ENCODE results near the gene NDUFS2. TPM values are rescaled to one million over a fixed set of nuclear protein-coding genes. Genes with fewer than 3 reads are reported as not detected.
A peak's percentile ranks its signal among the peaks of the same experiment; 100 is the strongest.

Gene NDUFS2
- total RNA-seq, 1 donor from 2014 or later = 107 TPM

GRCh38 chr1:161166669-161167548 lies 35.3 kb upstream of the NDUFS2 start:
- Histone ChIP-seq H3K9me3 (no peaks in the 10 kb centered on the region), H3K4me1 (peaks cover 6% of the 10 kb centered on the region in 2 donors), H3K27me3 (no peaks in the 10 kb centered on the region), H3K36me3 (peaks cover 29 to 44% of the 10 kb centered on the region in 2 donors), H3K27ac (peak overlapping the region; percentile 69 to 90), H3K4me3 (peak overlapping the region; percentile 62 to 86)
- no peak for DNase-seq (ENCODE audit: low spot score in 2 of 2)
- TF ChIP-seq CTCF (IDR thresholded peaks at IDR 0.05) = no peak
- intact Hi-C loops (cut with DNase I) = loop anchor here (1.0 to 10.0 kb wide), 3 partner anchors 10 to 122 kb away; partner anchors contain the start of genes B4GALT3, DEDD and USF1

GRCh38 chr1:161168906-161169305 lies 33.3 kb upstream of the NDUFS2 start:
- TF ChIP-seq CTCF (IDR thresholded peaks at IDR 0.05) = no peak
- no peak for DNase-seq (ENCODE audit: low spot score in 2 of 2)
- intact Hi-C loops (cut with DNase I) = loop anchor here (10.0 kb wide), 1 partner anchor 124 kb away; the partner anchor contains the start of gene USF1
- H3K4me3 ChIP-seq = no peak overlapping the region
- H3K36me3 ChIP-seq = peaks cover 37 to 54% of the 10 kb centered on the region in 2 donors
- no peak overlapping the region for H3K27ac ChIP-seq
- no peaks in the 10 kb centered on the region for H3K27me3 ChIP-seq
- peaks cover 6 to 12% of the 10 kb centered on the region in 2 donors for H3K4me1 ChIP-seq
- no peaks in the 10 kb centered on the region for H3K9me3 ChIP-seq

GRCh38 chr1:161171191-161171590 lies 31.0 kb upstream of the NDUFS2 start:
- no peak overlapping the region for H3K27ac ChIP-seq
- no peak overlapping the region for H3K4me3 ChIP-seq
- H3K4me1 ChIP-seq = peaks cover 3 to 13% of the 10 kb centered on the region in 2 donors
- H3K9me3 ChIP-seq = no peaks in the 10 kb centered on the region
- H3K27me3 ChIP-seq = no peaks in the 10 kb centered on the region
- TF ChIP-seq CTCF (IDR thresholded peaks at IDR 0.05) = no peak
- H3K36me3 ChIP-seq = peaks cover 47 to 64% of the 10 kb centered on the region in 2 donors
- intact Hi-C loops (cut with DNase I) = no loop called here
- no peak for DNase-seq (ENCODE audit: low spot score in 2 of 2)

- no peaks in the 10 kb centered on the region for H3K27me3 ChIP-seq
- no peak overlapping the region for H3K4me3 ChIP-seq
- peaks cover 47 to 64% of the 10 kb centered on the region in 2 donors for H3K36me3 ChIP-seq
- no peaks in the 10 kb centered on the region for H3K9me3 ChIP-seq
- no peak for DNase-seq (ENCODE audit: low spot score in 2 of 2)
- intact Hi-C loops (cut with DNase I) = no loop called here
- no peak for TF ChIP-seq CTCF (IDR thresholded peaks at IDR 0.05)
- peaks cover 3 to 18% of the 10 kb centered on the region in 2 donors for H3K4me1 ChIP-seq
- H3K27ac ChIP-seq = no peak overlapping the region
Measured at GRCh38 chr1:161171696-161172095, 30.5 kb upstream of the NDUFS2 start.

GRCh38 chr1:161172349-161172748 lies 29.8 kb upstream of the NDUFS2 start:
- DNase-seq (ENCODE audit: low spot score in 2 of 2) = no peak
- no peaks in the 10 kb centered on the region for H3K27me3 ChIP-seq
- no peaks in the 10 kb centered on the region for H3K9me3 ChIP-seq
- intact Hi-C loops (cut with DNase I) = no loop called here
- peak overlapping the region in 1 of 2 donors; percentile 22 for H3K27ac ChIP-seq
- peaks cover 0 to 14% of the 10 kb centered on the region in 2 donors for H3K4me1 ChIP-seq
- peaks cover 47 to 64% of the 10 kb centered on the region in 2 donors for H3K36me3 ChIP-seq
- H3K4me3 ChIP-seq = no peak overlapping the region
- no peak for TF ChIP-seq CTCF (IDR thresholded peaks at IDR 0.05)

All from ascending aorta (tissue), 2 donors.